ENCODE measurements around the gene MATN4.
"Not testable (repeated sequence)": the region's sequence is repeated elsewhere in the genome, so short reads cannot be mapped to it uniquely, and the experiment has no call there.

MATN4 gene, protein sequence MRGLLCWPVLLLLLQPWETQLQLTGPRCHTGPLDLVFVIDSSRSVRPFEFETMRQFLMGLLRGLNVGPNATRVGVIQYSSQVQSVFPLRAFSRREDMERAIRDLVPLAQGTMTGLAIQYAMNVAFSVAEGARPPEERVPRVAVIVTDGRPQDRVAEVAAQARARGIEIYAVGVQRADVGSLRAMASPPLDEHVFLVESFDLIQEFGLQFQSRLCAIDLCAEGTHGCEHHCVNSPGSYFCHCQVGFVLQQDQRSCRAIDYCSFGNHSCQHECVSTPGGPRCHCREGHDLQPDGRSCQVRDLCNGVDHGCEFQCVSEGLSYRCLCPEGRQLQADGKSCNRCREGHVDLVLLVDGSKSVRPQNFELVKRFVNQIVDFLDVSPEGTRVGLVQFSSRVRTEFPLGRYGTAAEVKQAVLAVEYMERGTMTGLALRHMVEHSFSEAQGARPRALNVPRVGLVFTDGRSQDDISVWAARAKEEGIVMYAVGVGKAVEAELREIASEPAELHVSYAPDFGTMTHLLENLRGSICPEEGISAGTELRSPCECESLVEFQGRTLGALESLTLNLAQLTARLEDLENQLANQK

DNA sequence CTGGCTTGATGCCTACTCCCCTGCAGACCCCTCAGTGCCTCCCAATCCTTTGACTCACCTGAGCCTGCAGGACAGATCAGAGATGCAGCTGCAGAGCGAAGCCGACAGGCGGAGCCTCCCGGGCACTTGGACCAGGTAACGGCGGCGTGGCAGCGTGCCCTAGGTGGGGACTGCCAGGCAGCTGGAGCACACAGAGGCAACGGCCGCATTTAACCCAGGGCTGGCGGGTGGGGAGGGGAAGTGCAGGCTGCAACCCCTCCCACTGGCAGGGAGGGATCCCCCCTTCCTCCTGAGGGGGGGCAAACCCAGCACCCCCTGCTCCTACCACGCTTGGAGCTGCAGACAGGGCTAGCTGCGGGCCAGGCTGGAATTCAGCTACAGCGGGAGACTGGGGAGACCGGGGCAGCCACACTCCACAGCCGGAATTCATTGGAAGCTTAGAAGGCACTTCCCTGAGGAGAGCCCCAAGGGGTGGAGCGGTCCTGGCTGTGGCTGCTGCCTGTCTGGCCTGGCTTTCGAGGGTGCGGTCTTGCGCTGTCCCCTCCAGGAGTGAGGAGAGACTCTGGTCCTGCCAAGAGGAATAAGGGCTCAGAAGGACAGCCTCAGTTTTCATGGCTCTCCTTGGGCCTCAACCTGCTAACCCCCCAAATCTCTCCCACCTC lies at the start of gene MATN4:
TSS of gene MATN4 (minus strand) at position 183 of the 662 bp plus-strand sequence. CDS start 2,717 bp downstream, outside the sequence.
- H3K4me3 ChIP-seq (ENCODE audit: low read depth, low read length) = no peak within 1 kb of the TSS
- no peak for DNase-seq (ENCODE audit: low read depth, low spot score)
- POLR2A ChIA-PET = no interaction called here
- no peak for TF ChIP-seq CTCF (IDR thresholded peaks at IDR 0.05; ENCODE audit: insufficient read depth, low read length, missing control alignments)
- CTCF ChIA-PET = interaction anchor here (0.6 to 1.5 kb wide), 9 partner anchors 10 to 463 kb away, joined by 3 to 8 read pairs (median 4); no protein-coding TSS in a partner anchor

- POLR2A ChIA-PET = interaction anchor here (0.9 to 1.5 kb wide), 3 partner anchors 8 to 20 kb away, joined by 3 to 6 read pairs (median 3); partner anchors contain the start of gene SYS1
- TF ChIP-seq CTCF (IDR thresholded peaks at IDR 0.05; ENCODE audit: insufficient read depth, low read length, missing control alignments) = no peak
- H3K4me3 ChIP-seq (ENCODE audit: low read depth, low read length) = no peak overlapping the region
- DNase-seq (ENCODE audit: low read depth, low spot score) = no peak
- CTCF ChIA-PET = interaction anchor here (0.8 to 3.7 kb wide), 9 partner anchors 7 to 444 kb away, joined by 3 to 44 read pairs (median 5); partner anchors contain the start of gene SYS1
Measured at GRCh38 chr20:45355209-45356084, 47.3 kb upstream of the MATN4 start.

- DNase-seq (ENCODE audit: low read depth, low spot score) = no peak
- ChIA-PET CTCF (interaction anchor here (0.8 to 3.7 kb wide), 11 partner anchors 7 to 445 kb away, joined by 3 to 44 read pairs (median 5); partner anchors contain the start of gene SYS1), POLR2A (interaction anchor here (1.1 to 1.5 kb wide), 2 partner anchors 9 to 17 kb away, joined by 3 to 6 read pairs; partner anchors contain the start of gene SYS1)
- H3K4me3 ChIP-seq (ENCODE audit: low read depth, low read length) = no peak overlapping the region
- no peak for TF ChIP-seq CTCF (IDR thresholded peaks at IDR 0.05; ENCODE audit: insufficient read depth, low read length, missing control alignments)
Measured at GRCh38 chr20:45354423-45355208, 46.5 kb upstream of the MATN4 start.

GRCh38 chr20:45353746-45354145 lies 45.6 kb upstream of the MATN4 start:
- no peak for DNase-seq (ENCODE audit: low read depth, low spot score)
- TF ChIP-seq CTCF (IDR thresholded peaks at IDR 0.05; ENCODE audit: insufficient read depth, low read length, missing control alignments) = no peak
- H3K4me3 ChIP-seq (ENCODE audit: low read depth, low read length) = no peak overlapping the region
- ChIA-PET POLR2A (interaction anchor here (1.5 kb wide), 1 partner anchor 10 kb away, joined by 6 read pairs; the partner anchor contains the start of gene SYS1), CTCF (interaction anchor here (1.0 to 3.7 kb wide), 4 partner anchors 8 to 86 kb away, joined by 3 to 44 read pairs (median 10); partner anchors contain the start of gene SYS1)

DNA sequence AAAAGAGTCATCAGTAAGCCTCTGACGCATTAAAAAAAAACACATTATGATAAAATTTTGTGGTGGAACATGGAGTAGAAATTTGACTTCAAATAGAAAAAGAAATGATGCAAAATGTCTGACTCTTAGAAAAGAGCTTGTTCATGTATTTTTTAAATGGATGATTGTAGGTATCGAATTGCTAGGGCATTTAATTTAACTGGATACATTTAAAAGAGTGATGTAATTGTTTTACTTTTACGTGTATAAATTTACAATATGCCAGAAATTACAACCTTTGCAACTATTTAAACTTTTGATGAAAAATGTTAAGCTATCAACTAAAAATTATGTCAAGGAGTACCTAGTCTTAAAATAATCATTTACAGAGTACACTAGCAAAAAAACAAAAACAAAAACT lies 44.6 kb upstream of the MATN4 start:
- CTCF ChIA-PET = interaction anchor here (0.9 to 3.7 kb wide), 8 partner anchors 9 to 418 kb away, joined by 3 to 44 read pairs (median 4); partner anchors contain the start of gene SYS1
- H3K4me3 ChIP-seq (ENCODE audit: low read depth, low read length) = no peak overlapping the region
- POLR2A ChIA-PET = no interaction called here
- no peak for DNase-seq (ENCODE audit: low read depth, low spot score)
- TF ChIP-seq CTCF (IDR thresholded peaks at IDR 0.05; ENCODE audit: insufficient read depth, low read length, missing control alignments) = no peak

DNA sequence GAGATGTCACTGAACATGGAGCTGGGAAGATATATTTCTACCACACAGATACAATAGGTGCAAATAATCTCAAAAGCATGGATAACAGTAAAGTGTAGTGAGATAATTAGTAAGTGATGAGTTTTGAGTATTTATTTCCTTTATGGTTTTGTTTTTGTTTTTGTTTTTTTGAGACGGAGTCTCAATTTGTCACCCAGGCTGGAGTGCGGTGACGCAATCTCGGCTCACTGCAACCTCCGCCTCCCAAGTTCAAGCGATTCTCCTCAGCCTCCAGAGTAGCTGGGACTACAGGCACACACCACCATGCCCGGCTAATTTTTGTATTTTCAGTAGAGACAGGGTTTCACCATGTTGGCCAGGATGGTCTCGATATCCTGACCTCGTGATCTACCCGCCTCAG lies 42.7 kb upstream of the MATN4 start:
- POLR2A ChIA-PET = not testable (repeated sequence)
- CTCF ChIA-PET = interaction anchor here (1.5 kb wide), 1 partner anchor 12 kb away, joined by 9 read pairs; the partner anchor contains the start of gene SYS1

More for the DNA sequence above, 42.7 kb upstream of the MATN4 start:
- not testable (repeated sequence) for H3K4me3 ChIP-seq (ENCODE audit: low read depth, low read length); DNase-seq (ENCODE audit: low read depth, low spot score)

All from AG04449 (cell line).